Measurements from ENCODE around the gene HUNK.
"Not testable (repeated sequence)": the region's sequence is repeated elsewhere in the genome, so short reads cannot be mapped to it uniquely, and the experiment has no call there.

Gene HUNK

DNA sequence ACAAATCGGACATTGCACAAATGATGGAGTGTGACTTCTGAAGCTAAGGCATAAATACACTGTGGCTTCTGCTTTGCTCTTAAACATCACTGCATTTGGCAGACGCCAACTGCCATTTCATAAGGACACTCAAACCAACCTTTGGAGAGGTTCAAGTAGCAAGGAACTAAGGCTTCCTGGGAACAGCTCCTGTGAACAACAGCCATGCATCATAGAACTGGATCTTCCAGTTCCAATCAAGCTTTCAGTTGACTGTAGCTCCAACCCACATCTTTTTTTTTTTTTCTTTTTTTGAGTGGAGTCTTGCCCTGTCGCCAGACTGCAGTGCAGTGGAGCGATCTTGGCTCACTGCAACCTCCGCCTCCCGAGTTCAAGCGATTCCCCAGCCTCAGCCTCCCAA, 10.7 kb upstream of the HUNK start:
- H3K27ac Mint-ChIP-seq = no peak overlapping the region
- H3K4me3 Mint-ChIP-seq = no peak overlapping the region
- H3K4me1 Mint-ChIP-seq = no peaks in the 10 kb centered on the region
- TF ChIP-seq, protein P1, sequence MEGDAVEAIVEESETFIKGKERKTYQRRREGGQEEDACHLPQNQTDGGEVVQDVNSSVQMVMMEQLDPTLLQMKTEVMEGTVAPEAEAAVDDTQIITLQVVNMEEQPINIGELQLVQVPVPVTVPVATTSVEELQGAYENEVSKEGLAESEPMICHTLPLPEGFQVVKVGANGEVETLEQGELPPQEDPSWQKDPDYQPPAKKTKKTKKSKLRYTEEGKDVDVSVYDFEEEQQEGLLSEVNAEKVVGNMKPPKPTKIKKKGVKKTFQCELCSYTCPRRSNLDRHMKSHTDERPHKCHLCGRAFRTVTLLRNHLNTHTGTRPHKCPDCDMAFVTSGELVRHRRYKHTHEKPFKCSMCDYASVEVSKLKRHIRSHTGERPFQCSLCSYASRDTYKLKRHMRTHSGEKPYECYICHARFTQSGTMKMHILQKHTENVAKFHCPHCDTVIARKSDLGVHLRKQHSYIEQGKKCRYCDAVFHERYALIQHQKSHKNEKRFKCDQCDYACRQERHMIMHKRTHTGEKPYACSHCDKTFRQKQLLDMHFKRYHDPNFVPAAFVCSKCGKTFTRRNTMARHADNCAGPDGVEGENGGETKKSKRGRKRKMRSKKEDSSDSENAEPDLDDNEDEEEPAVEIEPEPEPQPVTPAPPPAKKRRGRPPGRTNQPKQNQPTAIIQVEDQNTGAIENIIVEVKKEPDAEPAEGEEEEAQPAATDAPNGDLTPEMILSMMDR (IDR thresholded peaks at IDR 0.05; ENCODE audit: unreplicated experiment in 3 of 3) = no peak
- no peaks in the 10 kb centered on the region for H3K36me3 Mint-ChIP-seq (ENCODE audit: low read depth)
- H3K27me3 Mint-ChIP-seq (ENCODE audit: low read depth) = no peaks in the 10 kb centered on the region
- H3K9me3 Mint-ChIP-seq = no peaks in the 10 kb centered on the region

DNA sequence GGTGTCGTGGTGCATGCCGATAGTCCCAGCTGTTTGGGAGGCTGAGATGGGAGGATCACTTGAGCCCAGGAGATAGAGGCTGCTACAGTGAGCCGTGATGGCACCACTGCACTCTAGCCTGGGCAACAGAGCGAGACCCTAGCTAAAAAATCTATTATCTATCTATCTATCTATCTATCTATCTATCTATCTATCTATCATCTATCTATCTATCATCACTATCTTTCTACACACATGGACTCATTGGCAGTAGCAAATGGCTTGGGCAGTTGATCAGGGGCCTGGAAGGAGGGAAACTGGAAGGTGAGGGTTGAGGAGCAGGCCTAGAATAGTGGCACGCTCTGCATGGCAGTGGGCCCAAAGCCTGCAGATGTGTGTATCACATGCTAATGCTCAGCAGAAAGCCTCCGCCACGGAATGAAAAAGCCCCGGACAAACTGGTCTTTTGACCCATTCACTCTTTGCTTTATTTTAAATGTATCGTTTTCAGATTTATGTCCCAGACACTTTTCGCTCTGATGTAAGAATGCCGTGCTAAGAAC, 7.3 kb upstream of the HUNK start:
- Mint-ChIP-seq H3K27ac (no peak overlapping the region), H3K4me3 (no peak overlapping the region), H3K9me3 (no peaks in the 10 kb centered on the region), H3K4me1 (peaks cover 5% of the 10 kb centered on the region), H3K36me3 (ENCODE audit: low read depth) (no peaks in the 10 kb centered on the region), H3K27me3 (ENCODE audit: low read depth) (peaks cover 10% of the 10 kb centered on the region)
- TF ChIP-seq, protein P1 (IDR thresholded peaks at IDR 0.05; ENCODE audit: unreplicated experiment in 3 of 3) = no peak

DNA sequence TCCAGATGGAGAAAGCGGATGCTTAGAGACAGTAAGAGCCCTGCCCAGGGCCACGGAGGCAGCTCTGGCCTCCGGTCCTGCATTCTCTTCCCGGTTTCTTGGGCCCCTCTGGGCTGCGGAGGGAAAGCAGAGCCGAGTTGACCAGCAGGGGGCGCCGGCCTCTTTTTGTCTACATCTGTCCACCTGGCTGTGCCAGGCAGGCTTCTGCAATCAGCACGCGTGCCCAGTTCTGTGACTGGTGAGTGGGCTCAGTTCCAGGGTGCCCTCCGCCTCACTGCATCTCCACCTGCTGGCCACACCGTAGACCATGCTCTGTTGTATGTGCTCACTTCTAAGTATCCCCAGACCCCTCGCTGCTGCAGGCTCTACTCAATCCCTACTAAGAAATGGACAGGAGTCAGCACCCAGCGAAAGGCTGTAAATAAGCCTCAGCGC, 6.7 kb upstream of the HUNK start:
- Mint-ChIP-seq H3K36me3 (ENCODE audit: low read depth) (no peaks in the 10 kb centered on the region), H3K9me3 (no peaks in the 10 kb centered on the region), H3K4me1 (peaks cover 7% of the 10 kb centered on the region), H3K27me3 (ENCODE audit: low read depth) (peaks cover 10% of the 10 kb centered on the region), H3K27ac (no peak overlapping the region), H3K4me3 (no peak overlapping the region)
- TF ChIP-seq, protein P1 (IDR thresholded peaks at IDR 0.05; ENCODE audit: unreplicated experiment in 3 of 3) = peak; percentile 85 to 94 (median 92)

DNA sequence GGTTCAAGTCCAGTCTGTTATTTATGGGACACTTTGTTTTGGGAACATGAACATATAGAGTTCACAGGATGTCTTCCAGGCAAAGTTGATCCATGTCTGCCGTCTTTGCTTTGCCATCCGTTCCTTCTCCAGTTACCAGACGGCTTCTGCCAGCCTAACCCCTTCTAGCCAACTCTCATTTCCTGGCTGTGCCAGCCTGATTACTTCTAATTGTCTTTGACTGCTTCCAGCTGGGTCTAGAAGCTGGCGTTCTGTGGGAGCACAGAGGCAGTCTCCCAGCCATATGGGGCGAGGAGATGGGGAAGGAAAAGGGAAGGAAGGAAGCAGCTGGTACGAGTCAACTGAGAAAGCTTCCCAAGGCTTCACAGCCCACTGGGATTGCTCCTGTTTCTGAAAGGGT, 3.1 kb upstream of the HUNK start:
- TF ChIP-seq, protein P1 (IDR thresholded peaks at IDR 0.05; ENCODE audit: unreplicated experiment in 3 of 3) = no peak
- H3K4me1 Mint-ChIP-seq = peaks cover 21% of the 10 kb centered on the region
- no peak overlapping the region for H3K27ac Mint-ChIP-seq
- no peaks in the 10 kb centered on the region for H3K36me3 Mint-ChIP-seq (ENCODE audit: low read depth)
- H3K27me3 Mint-ChIP-seq (ENCODE audit: low read depth) = peaks cover 13% of the 10 kb centered on the region
- no peaks in the 10 kb centered on the region for H3K9me3 Mint-ChIP-seq
- peak overlapping the region in 1 of 3 experiments; percentile 11 for H3K4me3 Mint-ChIP-seq

DNA sequence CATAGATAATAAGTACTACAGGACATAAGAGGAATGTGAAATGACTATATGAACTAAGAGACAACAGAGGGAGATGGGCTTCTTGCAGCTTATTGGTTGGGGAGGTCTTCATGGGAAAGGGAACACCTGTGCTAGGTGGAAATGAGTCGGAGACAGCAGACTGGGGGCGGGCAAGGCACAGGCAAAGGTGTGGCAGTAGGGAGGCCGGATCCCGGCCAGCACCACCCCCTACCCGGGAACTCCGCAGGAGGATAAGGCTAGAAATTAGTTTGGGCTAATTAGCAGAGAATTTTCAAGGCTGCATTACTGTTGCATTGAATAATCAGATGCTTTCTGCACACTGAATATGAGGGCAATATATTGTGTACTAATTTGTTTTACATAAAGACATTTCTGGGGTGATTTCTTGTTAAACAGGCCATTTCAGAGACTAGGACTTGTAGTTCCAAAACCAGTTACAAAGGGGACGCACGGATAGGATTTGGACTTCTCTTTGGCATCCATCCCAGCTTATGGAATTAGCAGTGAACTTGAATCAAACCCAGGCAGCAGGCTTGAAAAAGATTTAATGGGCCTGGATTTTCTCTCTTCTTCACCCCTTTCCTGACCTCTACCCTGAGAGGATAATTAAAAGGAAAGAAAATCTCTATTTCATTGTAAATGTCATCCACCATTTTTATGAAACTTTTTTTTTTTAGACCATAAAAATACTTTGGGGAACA, 2.2 kb upstream of the HUNK start:
- H3K27ac Mint-ChIP-seq = peak overlapping the region; percentile 10 to 42 (median 40)
- TF ChIP-seq, protein P1 (IDR thresholded peaks at IDR 0.05; ENCODE audit: unreplicated experiment in 3 of 3) = no peak
- peaks cover 13% of the 10 kb centered on the region for H3K27me3 Mint-ChIP-seq (ENCODE audit: low read depth)
- H3K36me3 Mint-ChIP-seq (ENCODE audit: low read depth) = no peaks in the 10 kb centered on the region
- peaks cover 28% of the 10 kb centered on the region for H3K4me1 Mint-ChIP-seq
- peak overlapping the region; percentile 53 to 69 (median 64) for H3K4me3 Mint-ChIP-seq
- no peaks in the 10 kb centered on the region for H3K9me3 Mint-ChIP-seq

DNA sequence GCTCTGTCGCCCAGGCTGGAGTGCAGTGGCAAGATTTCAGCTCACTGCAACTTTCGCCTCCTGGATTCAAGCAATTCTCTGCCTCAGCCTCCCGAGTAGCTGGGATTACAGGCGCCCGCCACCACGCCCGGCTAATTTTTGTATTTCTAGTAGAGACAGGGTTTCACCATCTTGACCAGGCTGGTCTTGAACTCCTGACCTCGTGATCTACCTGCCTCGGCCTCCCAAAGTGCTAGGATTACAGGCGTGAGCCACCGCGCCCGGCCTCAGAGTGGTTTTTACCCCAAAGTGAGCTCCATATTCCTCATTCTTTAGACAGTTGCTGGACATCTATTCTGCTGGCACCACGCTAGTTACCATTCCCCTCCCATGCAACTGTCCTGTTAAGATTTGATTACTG, 1.4 kb upstream of the HUNK start:
- H3K4me1 Mint-ChIP-seq = peaks cover 34% of the 10 kb centered on the region
- H3K27me3 Mint-ChIP-seq (ENCODE audit: low read depth) = peaks cover 17% of the 10 kb centered on the region
- peak overlapping the region; percentile 93 to 96 (median 94) for H3K4me3 Mint-ChIP-seq
- H3K9me3 Mint-ChIP-seq; H3K36me3 Mint-ChIP-seq (ENCODE audit: low read depth): not testable (repeated sequence)
- peak overlapping the region in 2 of 3 experiments; percentile 94 to 96 for H3K27ac Mint-ChIP-seq

Measured in nephron (organoid).